ENCODE data around the gene ZNF750. TPM values are rescaled to one million over a fixed set of nuclear protein-coding genes. Genes with fewer than 3 reads are reported as not detected.

The ZNF750 gene
- total RNA-seq, 1 donor from 2014 or later: not detected

DNA sequence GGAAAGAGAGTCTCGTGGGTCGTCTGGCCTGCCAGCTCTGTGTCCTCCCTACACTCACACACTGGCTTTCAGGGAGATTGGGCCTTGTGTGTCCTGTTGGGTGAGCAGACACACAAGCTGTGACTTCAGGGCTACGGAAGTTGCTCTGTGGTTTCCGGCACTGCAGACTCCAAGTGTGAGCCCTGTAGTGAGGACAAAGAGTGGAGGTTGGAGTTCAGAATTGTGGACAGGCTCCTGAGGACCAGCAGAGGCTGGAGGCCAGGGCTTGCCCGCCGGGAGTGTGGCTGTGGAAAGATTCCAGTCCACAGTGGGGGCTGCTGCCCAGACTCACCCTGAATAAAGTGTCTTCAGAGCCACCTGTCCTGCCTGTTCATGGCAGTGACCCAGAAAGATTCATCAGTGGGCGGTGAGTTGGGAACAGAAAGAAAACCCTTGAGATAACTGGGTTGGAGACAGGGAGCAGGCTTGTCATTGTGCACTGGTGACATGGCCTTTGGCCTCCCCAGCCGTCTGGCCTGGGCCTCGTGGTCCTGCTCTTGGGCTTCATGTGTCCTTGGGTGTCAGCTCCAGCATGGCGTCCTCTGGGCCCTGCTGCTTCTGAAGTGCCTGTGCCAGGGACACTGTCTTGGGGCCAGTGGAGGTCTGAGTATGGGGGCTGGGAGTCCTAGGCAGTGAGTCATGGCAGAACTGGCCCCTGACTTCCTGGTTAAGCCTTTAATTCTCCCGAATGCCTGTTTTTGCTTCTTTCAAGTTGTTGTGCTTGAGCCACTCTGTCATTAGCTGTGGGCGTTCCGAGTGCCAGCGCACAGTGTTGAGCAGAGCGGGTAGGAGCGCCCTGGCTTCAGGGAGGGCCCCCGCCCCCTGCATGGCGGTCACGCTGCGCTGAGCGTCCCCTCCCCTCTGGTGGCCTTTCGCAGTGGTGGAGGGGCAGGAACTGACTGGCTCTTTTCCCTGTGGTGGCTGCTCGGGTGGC, 19.9 kb upstream of the ZNF750 start:
- H3K4me1 ChIP-seq: peaks cover 15% of the 10 kb centered on the region
- H3K9me3 ChIP-seq (ENCODE audit: low read depth): no peaks in the 10 kb centered on the region
- peaks cover 8% of the 10 kb centered on the region for H3K79me2 ChIP-seq (ENCODE audit: low read depth)
- H3K9me3 Mint-ChIP-seq: peaks cover 9% of the 10 kb centered on the region
- no peak overlapping the region for H3K4me2 ChIP-seq
- no peak overlapping the region for H2AFZ ChIP-seq (replicated peaks)
- no peaks in the 10 kb centered on the region for H3K27me3 ChIP-seq
- no peaks in the 10 kb centered on the region for H3K36me3 ChIP-seq
- H3K36me3 Mint-ChIP-seq: peaks cover 21% of the 10 kb centered on the region
- H3K27me3 Mint-ChIP-seq (ENCODE audit: insufficient read depth, low read depth): peaks cover 9% of the 10 kb centered on the region
- peak overlapping the region; percentile 95 for H3K27ac Mint-ChIP-seq
- H3K4me1 Mint-ChIP-seq: peaks cover 52% of the 10 kb centered on the region
- H3K9ac ChIP-seq: no peak overlapping the region
- no peak overlapping the region for H3K4me3 ChIP-seq
- H3K27ac ChIP-seq: no peak overlapping the region
- no peaks in the 10 kb centered on the region for H3F3A ChIP-seq (ENCODE audit: low read depth)
- TF ChIP-seq, protein P1, sequence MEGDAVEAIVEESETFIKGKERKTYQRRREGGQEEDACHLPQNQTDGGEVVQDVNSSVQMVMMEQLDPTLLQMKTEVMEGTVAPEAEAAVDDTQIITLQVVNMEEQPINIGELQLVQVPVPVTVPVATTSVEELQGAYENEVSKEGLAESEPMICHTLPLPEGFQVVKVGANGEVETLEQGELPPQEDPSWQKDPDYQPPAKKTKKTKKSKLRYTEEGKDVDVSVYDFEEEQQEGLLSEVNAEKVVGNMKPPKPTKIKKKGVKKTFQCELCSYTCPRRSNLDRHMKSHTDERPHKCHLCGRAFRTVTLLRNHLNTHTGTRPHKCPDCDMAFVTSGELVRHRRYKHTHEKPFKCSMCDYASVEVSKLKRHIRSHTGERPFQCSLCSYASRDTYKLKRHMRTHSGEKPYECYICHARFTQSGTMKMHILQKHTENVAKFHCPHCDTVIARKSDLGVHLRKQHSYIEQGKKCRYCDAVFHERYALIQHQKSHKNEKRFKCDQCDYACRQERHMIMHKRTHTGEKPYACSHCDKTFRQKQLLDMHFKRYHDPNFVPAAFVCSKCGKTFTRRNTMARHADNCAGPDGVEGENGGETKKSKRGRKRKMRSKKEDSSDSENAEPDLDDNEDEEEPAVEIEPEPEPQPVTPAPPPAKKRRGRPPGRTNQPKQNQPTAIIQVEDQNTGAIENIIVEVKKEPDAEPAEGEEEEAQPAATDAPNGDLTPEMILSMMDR (IDR thresholded peaks at IDR 0.05): no peak
- DNase-seq (ENCODE audit: low spot score): peak; percentile 46
- no peak overlapping the region for H3K4me3 Mint-ChIP-seq
- H4K20me1 ChIP-seq (ENCODE audit: low read depth): peaks cover 18% of the 10 kb centered on the region

DNA sequence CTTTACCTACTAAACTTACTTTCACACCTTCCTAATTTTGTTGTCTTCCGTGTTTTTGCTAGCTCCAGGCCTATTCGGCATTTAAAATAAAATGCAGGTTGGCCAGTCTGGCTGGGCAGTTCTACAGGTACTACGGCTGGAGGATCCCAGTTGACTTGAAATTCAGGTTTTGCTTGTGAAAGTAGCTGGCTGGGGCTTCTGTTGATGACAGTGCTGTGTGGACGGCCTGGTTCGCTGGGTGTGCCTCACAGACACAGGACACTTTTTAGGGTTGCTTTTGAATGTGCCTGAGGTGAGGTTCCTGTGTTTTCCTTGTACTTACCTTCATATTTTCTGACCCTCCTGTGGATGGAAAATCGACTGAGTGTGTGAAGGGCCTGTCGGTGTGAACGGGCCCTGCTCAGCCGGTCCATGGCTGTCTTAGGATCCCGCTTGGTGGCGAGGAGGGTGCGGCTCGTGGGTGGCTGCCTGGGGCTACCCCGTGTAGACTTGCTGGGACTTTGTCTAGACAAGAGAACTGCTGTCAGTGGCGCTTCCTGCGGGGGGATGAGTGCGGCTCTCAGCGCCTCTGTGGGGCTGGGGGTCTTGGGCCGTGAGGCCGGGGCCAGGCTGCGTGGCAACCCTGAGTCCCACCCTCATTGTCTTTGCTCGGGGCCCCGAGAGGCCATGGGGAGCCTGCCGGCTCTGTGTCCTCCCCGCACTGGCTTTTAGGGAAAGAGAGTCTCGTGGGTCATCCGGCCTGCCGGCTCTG, 18.7 kb upstream of the ZNF750 start:
- H3K27me3 Mint-ChIP-seq (ENCODE audit: insufficient read depth, low read depth): peaks cover 3% of the 10 kb centered on the region
- no peak overlapping the region for H3K9ac ChIP-seq
- peaks cover 8% of the 10 kb centered on the region for H3K79me2 ChIP-seq (ENCODE audit: low read depth)
- TF ChIP-seq, protein P1 (IDR thresholded peaks at IDR 0.05): no peak
- TF ChIP-seq EZH2phosphoT487 (IDR thresholded peaks at IDR 0.05) (no peak), EZH2 (IDR thresholded peaks at IDR 0.05) (no peak)
- no peak overlapping the region for H3K27ac ChIP-seq
- no peak overlapping the region for H3K4me3 ChIP-seq
- H3K36me3 ChIP-seq: no peaks in the 10 kb centered on the region
- H3K27me3 ChIP-seq: no peaks in the 10 kb centered on the region
- DNase-seq (ENCODE audit: low spot score): no peak
- H3F3A ChIP-seq (ENCODE audit: low read depth): no peaks in the 10 kb centered on the region
- peaks cover 14% of the 10 kb centered on the region for H4K20me1 ChIP-seq (ENCODE audit: low read depth)
- H3K36me3 Mint-ChIP-seq: peaks cover 31% of the 10 kb centered on the region
- no peak overlapping the region for H3K4me3 Mint-ChIP-seq
- H2AFZ ChIP-seq (replicated peaks): no peak overlapping the region
- H3K4me1 ChIP-seq: peaks cover 13% of the 10 kb centered on the region
- H3K4me2 ChIP-seq: no peak overlapping the region
- H3K9me3 ChIP-seq (ENCODE audit: low read depth): no peaks in the 10 kb centered on the region
- H3K4me1 Mint-ChIP-seq: peaks cover 42% of the 10 kb centered on the region
- peak overlapping the region; percentile 95 for H3K27ac Mint-ChIP-seq
- peaks cover 9% of the 10 kb centered on the region for H3K9me3 Mint-ChIP-seq

DNA sequence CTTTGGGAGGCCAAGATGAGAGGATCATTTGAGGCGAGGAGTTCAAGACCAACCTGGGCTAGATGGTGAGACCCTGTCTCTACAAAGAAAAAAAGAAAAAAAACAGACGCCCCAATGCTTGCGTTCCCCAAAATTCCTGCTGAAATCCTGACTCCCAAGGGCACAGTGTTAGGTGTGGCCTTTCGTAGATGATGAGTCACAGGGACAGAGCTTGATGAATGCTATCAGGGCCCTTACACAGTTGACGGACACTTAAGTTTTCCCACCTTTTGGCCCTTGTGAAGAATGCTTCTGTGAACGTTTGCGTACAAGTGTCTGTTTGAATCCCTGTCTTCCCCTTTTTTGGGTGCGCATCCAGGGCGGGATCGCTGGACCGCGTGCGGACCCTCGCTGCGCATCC, 16.5 kb upstream of the ZNF750 start:
- peaks cover 5% of the 10 kb centered on the region for H3K27me3 Mint-ChIP-seq (ENCODE audit: insufficient read depth, low read depth)
- H3F3A ChIP-seq (ENCODE audit: low read depth): no peaks in the 10 kb centered on the region
- H3K79me2 ChIP-seq (ENCODE audit: low read depth): peaks cover under 1% of the 10 kb centered on the region
- no peak overlapping the region for H3K4me2 ChIP-seq
- H3K27me3 ChIP-seq: no peaks in the 10 kb centered on the region
- no peak overlapping the region for H3K27ac Mint-ChIP-seq
- no peak for DNase-seq (ENCODE audit: low spot score)
- H3K4me3 ChIP-seq: no peak overlapping the region
- H3K36me3 ChIP-seq: no peaks in the 10 kb centered on the region
- no peak overlapping the region for H2AFZ ChIP-seq (replicated peaks)
- H3K9me3 ChIP-seq (ENCODE audit: low read depth): no peaks in the 10 kb centered on the region
- H3K9ac ChIP-seq: no peak overlapping the region
- TF ChIP-seq EZH2phosphoT487 (IDR thresholded peaks at IDR 0.05) (no peak), EZH2 (IDR thresholded peaks at IDR 0.05) (no peak)
- TF ChIP-seq, protein P1 (IDR thresholded peaks at IDR 0.05): no peak
- H3K4me1 ChIP-seq: no peaks in the 10 kb centered on the region
- peaks cover 9% of the 10 kb centered on the region for H3K9me3 Mint-ChIP-seq
- H3K4me3 Mint-ChIP-seq: no peak overlapping the region
- peaks cover 34% of the 10 kb centered on the region for H3K36me3 Mint-ChIP-seq
- peaks cover 23% of the 10 kb centered on the region for H3K4me1 Mint-ChIP-seq
- peaks cover 9% of the 10 kb centered on the region for H4K20me1 ChIP-seq (ENCODE audit: low read depth)
- no peak overlapping the region for H3K27ac ChIP-seq

Data from neural progenitor cell (in vitro differentiated cells).